ENCODE data around the gene POC1A. TPM values are rescaled to one million over a fixed set of nuclear protein-coding genes. Genes with fewer than 3 reads are reported as not detected.

POC1A gene
- total and polyA plus RNA-seq, 2 of the 8 experiments (the other 6 are each of a cell fraction or from before 2014, with no cell fraction given): 35.7 to 39.2 TPM

DNA sequence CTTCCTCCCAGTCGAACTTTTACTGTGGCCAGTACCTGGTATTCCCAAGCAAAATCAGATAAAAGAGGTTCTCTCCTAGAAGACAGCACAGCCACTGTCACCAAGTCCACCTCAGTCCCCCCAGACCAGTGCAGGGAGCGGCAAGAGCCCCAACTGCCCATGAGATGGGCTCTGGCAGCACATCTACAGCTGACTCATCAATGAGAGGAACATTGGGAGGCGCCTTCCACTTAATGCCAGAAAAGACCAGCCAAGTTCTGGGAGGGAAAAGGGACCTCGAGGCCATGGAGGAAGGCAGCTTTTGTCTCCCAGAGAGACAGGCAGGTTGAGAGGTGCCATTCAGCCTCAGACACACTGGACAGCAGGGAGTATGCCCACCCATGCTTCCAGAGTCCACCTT is 28.2 kb downstream of the POC1A start:
- no peak overlapping the region for H3K14ac ChIP-seq (ENCODE audit: insufficient read length)
- H3K79me1 ChIP-seq (ENCODE audit: low read depth, low read length): no peaks in the 10 kb centered on the region
- H2BK15ac ChIP-seq (ENCODE audit: low read length): no peak overlapping the region
- no peak overlapping the region for H2BK20ac ChIP-seq (ENCODE audit: low read length)
- no peak overlapping the region; the same call in 1 of the 2 replicates for H4K8ac ChIP-seq (ENCODE audit: extremely low read depth, insufficient read depth, low read length)
- H3K23me2 ChIP-seq (ENCODE audit: low read depth, low read length): no peaks in the 10 kb centered on the region
- no peak overlapping the region for H3K4me2 ChIP-seq (ENCODE audit: insufficient read depth in 1 of 2, low read depth in 2 of 2, low read length in 2 of 2)
- H2BK12ac ChIP-seq (ENCODE audit: low read depth, low read length): no peak overlapping the region
- H3K27ac ChIP-seq (ENCODE audit: low read depth, low read length): no peak overlapping the region
- no peak overlapping the region for H3K4me3 ChIP-seq (ENCODE audit: extremely low read depth in 1 of 4, insufficient read depth in 2 of 4, low read depth in 3 of 4, low read length in 4 of 4)
- H3K56ac ChIP-seq (replicated peaks; ENCODE audit: insufficient read length, low read depth, low read length): no peak overlapping the region
- H3K23ac ChIP-seq (ENCODE audit: insufficient read length): no peak overlapping the region
- WGBS, 2 experiments (ENCODE audit: extremely low coverage in 1 of 2, insufficient coverage in 1 of 2, insufficient read length in 1 of 2, insufficient replicate concordance in 2 of 2, low coverage in 1 of 2, low lambda C conversion rate in 2 of 2, missing lambda C conversion rate in 1 of 2): 82% methylated on average over 4 of the region's 4 CpGs; no CpG with 5 or more reads in 1 of the 2 experiments
- H3K27me3 ChIP-seq (replicated peaks in 1 of 4; ENCODE audit: control insufficient read depth in 3 of 4, extremely low read depth in 1 of 4, insufficient read depth in 3 of 4, low read length in 3 of 4): no peaks in the 10 kb centered on the region
- CTCF ChIA-PET (ENCODE audit: partially characterized antibody): interaction anchor here (0.7 to 0.9 kb wide), 2 partner anchors 66 to 122 kb away, joined by 3 read pairs; no protein-coding TSS in a partner anchor
- no peak for FAIRE-seq
- H4K91ac ChIP-seq (replicated peaks; ENCODE audit: insufficient read length, low read length): no peak overlapping the region
- no peaks in the 10 kb centered on the region for H3K79me2 ChIP-seq (ENCODE audit: control insufficient read depth in 1 of 2, insufficient read depth in 2 of 2, low read length in 2 of 2)
- H2AK5ac ChIP-seq (ENCODE audit: low read depth, low read length): no peak overlapping the region
- H3K9me3 ChIP-seq (ENCODE audit: insufficient read depth in 2 of 2, low read depth in 1 of 2, low read length in 1 of 2): no peaks in the 10 kb centered on the region
- no peak overlapping the region for H3K9ac ChIP-seq (replicated peaks in 1 of 4; ENCODE audit: extremely low read depth in 1 of 4, low read depth in 3 of 4, low read length in 3 of 4)
- POLR2A ChIA-PET (ENCODE audit: partially characterized antibody): no interaction called here
- H2BK5ac ChIP-seq (ENCODE audit: low read depth, low read length): no peak overlapping the region; the same call in 1 of the 2 replicates
- H3K4me1 ChIP-seq (replicated peaks in 1 of 4; ENCODE audit: control insufficient read depth in 3 of 4, insufficient read depth in 4 of 4, low read length in 3 of 4): no peaks in the 10 kb centered on the region
- peaks cover 12 to 14% (median 13%) of the 10 kb centered on the region in 4 experiments for H3K36me3 ChIP-seq (ENCODE audit: control insufficient read depth in 2 of 4, insufficient read depth in 4 of 4, low read length in 3 of 4)
- H3K18ac ChIP-seq (ENCODE audit: extremely low read depth, low read length): no peak overlapping the region
- DNase-seq (ENCODE audit: low read depth in 1 of 2, low spot score in 2 of 2): no peak
- no peak overlapping the region for H3K4ac ChIP-seq (replicated peaks; ENCODE audit: insufficient read length, low read depth, low read length)
- no peak overlapping the region for H2AFZ ChIP-seq (ENCODE audit: low read length)
- H2BK120ac ChIP-seq (replicated peaks; ENCODE audit: low read depth, low read length): no peak overlapping the region
- H4K5ac ChIP-seq (ENCODE audit: insufficient read length, low read depth, low read length): no peak overlapping the region
- H4K20me1 ChIP-seq (replicated peaks in 1 of 2; ENCODE audit: control insufficient read depth in 1 of 2, insufficient read depth in 2 of 2, low read length in 2 of 2): peaks cover 0 to 4% of the 10 kb centered on the region in 2 experiments
- TF ChIP-seq ATF2 (IDR thresholded peaks at IDR 0.05; ENCODE audit: low read length) (no peak), TBP (IDR thresholded peaks at IDR 0.05; ENCODE audit: low read depth, low read length) (no peak), TAF1 (IDR thresholded peaks at IDR 0.05; ENCODE audit: low read depth, low read length) (no peak), SIRT6 (IDR thresholded peaks at IDR 0.05; ENCODE audit: low read length) (no peak), KDM1A (IDR thresholded peaks at IDR 0.05; ENCODE audit: borderline replicate concordance, low read length) (no peak), CEBPB (IDR thresholded peaks at IDR 0.05; ENCODE audit: low read depth, low read length) (no peak), GTF2F1 (IDR thresholded peaks at IDR 0.05; ENCODE audit: borderline replicate concordance, low read depth, low read length) (no peak), HDAC2 (IDR thresholded peaks at IDR 0.05; ENCODE audit: borderline replicate concordance in 1 of 2, low read depth in 2 of 2, low read length in 2 of 2) (no peak), CBX8 (IDR thresholded peaks at IDR 0.05; ENCODE audit: borderline replicate concordance, low read depth, low read length) (no peak), SAP30 (IDR thresholded peaks at IDR 0.05; ENCODE audit: insufficient read depth, insufficient replicate concordance, low read length) (no peak), SP2 (IDR thresholded peaks at IDR 0.05; ENCODE audit: low read length) (no peak), EGR1 (IDR thresholded peaks at IDR 0.05; ENCODE audit: borderline replicate concordance, low read depth, low read length) (no peak), CBX5 (IDR thresholded peaks at IDR 0.05; ENCODE audit: low read depth, low read length) (no peak)

Data from H1 (cell line).